GM21381 (cell line): Measurements from ENCODE around the gene ITGBL1.
A peak's percentile ranks its signal among the peaks of the same experiment; 100 is the strongest.

ENCODE experiments used
- ATAC-seq: cut with Tn5 transposase; IDR thresholded peaks from one replicate; pipeline ENCODE4 v1.9.1; 2021; ENCODE audit warnings: mild to moderate bottlenecking, moderate library complexity; ENCODE audit not compliant: unreplicated experiment

The ITGBL1 gene

DNA sequence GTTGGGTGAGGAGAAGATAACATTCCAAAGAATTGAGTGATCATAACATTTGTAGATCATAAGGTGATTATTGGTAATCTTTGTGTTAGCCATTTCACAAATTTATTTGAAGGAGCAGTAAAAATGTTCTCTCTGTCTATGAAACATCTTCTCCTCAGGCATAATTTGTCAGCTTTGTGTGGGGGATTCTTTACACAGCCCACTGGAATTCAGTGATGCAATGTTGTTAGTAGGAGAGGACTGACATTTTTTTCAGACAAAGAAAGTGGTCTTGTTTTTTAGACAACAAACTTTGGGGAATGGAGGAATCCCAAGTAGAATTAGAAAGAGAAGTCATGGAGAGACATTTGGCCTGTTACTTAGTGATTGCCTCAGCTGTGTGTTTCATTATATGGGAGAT lies 100.3 kb downstream of the ITGBL1 start:
- ATAC-seq = no peak

GRCh38 chr13:101554420-101555125 lies 102.1 kb downstream of the ITGBL1 start:
- ATAC-seq = no peak

DNA sequence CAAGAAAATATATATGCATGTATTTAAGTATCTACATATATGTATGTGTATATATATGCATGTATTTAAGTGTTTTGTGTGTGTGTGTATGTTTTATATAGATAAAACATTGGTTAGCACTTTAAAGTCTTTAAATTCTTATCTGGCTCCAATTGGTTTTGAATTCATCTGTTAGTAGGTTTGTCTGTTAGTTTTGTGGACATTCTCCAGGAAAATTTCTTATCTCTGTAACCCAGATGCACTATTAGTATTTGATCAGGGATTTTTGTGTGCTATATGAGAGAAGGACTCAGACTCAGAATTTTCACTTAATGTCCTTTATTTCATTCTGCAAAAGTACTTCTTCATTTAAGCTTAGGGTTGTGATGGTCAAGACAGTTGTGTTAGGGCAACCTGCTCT lies 103.1 kb downstream of the ITGBL1 start:
- no peak for ATAC-seq

GRCh38 chr13:101556676-101557123 lies 104.2 kb downstream of the ITGBL1 start:
- ATAC-seq = no peak

DNA sequence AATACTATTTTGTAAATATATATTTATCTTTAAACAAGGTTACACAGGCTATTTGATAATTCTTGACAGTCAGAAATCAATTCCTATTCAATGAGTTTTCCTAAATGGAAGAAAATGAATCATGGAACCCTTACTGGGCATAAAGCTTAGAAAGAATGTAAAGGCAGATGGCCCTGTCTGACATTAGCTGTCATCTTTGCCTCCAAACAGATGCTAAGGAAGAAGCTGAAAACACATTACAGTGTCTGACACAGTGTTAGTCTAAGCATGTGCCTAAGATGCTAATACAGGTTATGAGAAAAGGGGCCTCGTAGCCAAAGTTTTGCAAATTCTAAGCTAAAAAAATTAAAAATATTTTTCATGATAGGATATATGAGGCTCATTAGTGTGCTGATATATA lies 112.8 kb downstream of the ITGBL1 start:
- ATAC-seq = no peak

DNA sequence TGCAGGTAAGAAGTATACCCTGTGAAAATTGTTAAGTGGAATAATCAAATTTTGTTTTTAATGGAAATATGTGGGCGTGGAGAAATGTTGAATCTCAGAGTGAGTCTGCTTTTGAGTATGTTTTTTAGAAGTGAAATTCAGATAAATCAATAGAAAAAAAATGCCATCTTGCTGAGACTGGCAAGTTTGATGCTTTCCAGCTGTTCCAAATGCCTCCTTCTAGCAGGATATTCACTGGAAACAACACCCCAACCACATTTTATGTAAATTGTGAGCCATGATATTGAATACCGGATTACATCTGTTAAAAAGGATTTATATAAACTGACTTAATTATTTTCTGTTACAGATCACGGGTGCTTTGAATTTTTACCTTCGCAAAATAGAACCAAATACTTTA lies 115.4 kb downstream of the ITGBL1 start:
- no peak for ATAC-seq

GRCh38 chr13:101569807-101570206 lies 117.3 kb downstream of the ITGBL1 start:
- no peak for ATAC-seq

- ATAC-seq = no peak
Observed at GRCh38 chr13:101570410-101570809, 117.9 kb downstream of the ITGBL1 start.

DNA sequence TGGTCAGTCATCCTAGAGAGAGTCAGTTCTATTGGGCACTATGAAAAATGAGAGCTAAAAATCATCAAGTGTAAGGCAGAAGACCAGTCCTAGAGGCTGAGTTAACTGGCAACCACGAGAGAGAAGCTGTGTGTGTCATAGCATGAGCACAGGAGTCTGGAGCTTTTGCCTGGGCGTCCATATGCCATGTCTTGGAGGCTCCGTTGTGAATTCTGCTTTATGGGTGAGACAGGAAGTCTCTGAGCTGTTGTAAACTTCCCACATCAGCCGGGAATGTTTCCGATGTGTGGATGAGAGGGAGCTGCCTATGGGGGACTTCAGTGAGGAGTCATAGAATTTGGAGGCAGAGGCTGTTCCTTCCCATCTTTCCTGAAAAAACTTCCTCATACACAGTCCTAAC lies 120.0 kb downstream of the ITGBL1 start:
- no peak for ATAC-seq

DNA sequence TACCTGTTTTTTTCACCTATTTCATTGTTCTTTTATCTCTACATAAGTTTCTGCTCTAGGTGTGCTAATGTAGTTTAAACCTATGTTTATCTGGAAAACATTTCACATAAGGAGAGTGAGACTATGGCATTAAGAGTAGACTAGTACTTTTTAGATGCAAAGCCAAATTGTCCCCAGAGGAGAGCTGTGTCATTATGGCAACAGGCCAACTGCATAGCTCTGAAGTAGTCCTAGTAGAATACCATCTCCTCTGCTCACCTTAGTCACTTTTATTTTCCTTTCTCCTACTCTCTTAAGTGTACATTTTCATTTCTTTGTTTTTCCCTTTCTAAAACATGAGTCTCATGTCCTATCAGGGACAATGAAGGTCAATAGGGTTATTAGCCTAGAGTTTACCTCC lies 123.1 kb downstream of the ITGBL1 start:
- no peak for ATAC-seq

GRCh38 chr13:101576455-101576854 lies 124.0 kb downstream of the ITGBL1 start:
- no peak for ATAC-seq

GRCh38 chr13:101576977-101577376 lies 124.5 kb downstream of the ITGBL1 start:
- no peak for ATAC-seq

GRCh38 chr13:101579281-101579802 lies 126.9 kb downstream of the ITGBL1 start:
- no peak for ATAC-seq

DNA sequence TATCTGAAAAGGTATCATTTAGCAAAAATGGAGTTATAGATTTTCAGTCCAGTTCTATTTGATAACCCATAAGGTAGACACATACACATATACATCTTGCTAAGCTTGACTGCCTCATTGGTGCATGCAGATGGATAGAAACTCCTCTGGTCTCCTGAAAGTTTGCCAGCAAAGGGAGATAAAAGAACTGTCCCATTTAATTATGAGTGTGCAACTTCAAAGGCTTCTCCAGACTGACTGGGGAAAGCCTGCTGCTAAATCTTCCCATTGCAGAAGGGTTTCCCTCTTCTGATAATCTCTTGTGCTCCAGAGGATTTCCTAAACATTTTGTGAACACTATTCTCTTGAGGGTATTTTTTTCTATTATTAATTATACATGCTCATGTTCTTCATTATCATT lies 131.9 kb downstream of the ITGBL1 start:
- ATAC-seq = no peak

DNA sequence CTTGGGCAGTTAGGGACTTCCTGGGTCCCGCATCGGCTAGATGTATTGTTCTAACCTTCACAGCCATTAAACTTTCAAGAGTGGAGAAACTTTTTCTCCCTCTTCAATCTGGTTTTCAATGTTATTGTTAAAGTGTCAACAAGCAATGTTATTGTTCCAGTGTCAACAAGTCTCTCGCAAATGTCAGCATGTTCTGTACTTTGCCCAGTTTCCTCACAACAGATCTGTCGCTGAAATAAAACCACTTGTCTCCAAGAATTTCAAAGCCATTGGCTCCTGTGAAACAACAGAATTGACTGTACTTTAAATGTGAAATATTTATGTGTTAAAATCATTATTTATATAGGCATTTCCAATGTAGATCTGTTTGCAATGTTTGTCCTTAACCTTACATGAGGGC lies 138.0 kb downstream of the ITGBL1 start:
- no peak for ATAC-seq

DNA sequence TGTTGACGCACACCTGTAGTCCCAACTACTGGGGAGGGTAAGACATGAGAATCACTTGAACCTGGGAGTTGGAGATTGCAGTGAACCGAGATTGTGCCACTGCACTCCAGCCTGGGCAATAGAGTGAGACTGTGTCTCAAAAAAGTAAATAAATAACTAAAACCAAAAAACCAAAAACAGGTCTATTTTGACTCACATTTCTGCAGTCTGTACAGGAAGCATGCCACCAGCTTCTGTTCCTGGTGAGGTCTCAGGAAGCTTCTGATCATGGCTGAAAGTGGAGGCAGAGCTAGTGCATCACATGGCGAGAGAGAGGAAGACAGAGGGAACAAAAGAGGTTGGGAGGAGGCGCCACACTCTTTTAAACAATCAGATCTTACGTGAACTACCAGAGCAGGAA lies 142.5 kb downstream of the ITGBL1 start:
- ATAC-seq = peak; percentile 42

GRCh38 chr13:101596803-101597202 lies 144.3 kb downstream of the ITGBL1 start:
- no peak for ATAC-seq

GRCh38 chr13:101611491-101612475 lies 159.3 kb downstream of the ITGBL1 start:
- no peak for ATAC-seq

- ATAC-seq = no peak
Observed at GRCh38 chr13:101612735-101613134, 160.3 kb downstream of the ITGBL1 start.

DNA sequence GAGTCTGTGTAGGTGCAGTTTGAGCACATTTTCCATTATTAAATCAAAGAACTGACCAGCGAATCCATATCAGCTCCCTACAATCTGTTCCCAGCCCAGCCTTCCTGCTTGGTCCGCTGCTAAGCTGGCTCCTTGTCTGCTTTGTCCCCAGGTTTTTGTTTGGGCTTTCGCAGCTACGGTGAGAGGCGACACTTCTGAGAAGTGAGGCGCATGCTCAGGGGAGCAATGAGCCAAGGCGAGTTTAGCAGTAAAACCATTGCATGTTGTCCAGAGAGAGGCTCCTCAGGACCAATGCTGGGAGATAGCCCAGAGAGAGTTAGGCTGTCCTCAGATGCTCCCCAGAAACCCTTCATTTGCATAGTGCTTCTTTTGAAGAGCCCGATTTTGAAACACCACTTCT lies 162.0 kb downstream of the ITGBL1 start:
- ATAC-seq = no peak

DNA sequence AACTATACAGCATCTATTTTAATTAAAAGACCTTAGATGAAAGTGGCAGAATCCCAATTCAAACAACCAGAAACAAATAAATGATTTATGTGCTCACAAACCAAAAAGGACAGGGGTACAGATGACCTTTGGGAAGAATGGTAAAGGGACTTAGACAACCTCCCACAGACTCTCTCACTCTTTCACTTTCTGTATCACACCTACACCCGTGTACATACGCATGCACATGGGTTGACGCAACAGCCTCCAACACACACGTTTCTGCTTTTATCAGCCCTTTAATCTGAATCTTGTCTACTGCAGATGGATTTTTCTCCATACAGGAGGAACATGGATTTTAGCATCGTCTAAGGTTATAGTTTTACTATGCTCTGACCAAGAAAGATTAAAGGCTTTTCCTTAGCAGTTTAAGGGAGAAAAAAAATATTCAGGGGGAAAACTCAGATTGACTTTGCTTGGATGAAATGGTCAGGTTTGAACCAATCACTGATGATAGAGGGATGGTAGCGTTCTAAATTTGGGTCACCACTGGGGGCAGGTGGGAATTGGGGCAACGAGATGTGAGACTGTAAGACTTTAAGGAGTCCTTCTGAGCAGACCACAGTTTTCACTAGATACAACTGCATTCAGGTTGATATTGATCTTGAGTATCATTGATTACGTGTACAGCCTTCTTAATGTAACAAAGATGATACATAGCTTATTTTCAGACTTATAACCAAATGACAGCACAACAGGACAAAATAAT lies 166.1 kb downstream of the ITGBL1 start:
- ATAC-seq = no peak
